Measurements from ENCODE around the gene FIBCD1. TPM values are rescaled to one million over a fixed set of nuclear protein-coding genes. Genes with fewer than 3 reads are reported as not detected.

Gene FIBCD1
- total RNA-seq, 1 donor from 2014 or later, result not detected

- H3K27ac Mint-ChIP-seq, result no peak overlapping the region
- intact Hi-C loops (cut with micrococcal nuclease), result no loop called here
- no peak for DNase-seq (ENCODE audit: low spot score)
- H3K36me3 Mint-ChIP-seq (ENCODE audit: low read depth), result no peaks in the 10 kb centered on the region
- H3K9me3 Mint-ChIP-seq, result no peaks in the 10 kb centered on the region
- H3K27me3 Mint-ChIP-seq (ENCODE audit: low read depth), result peaks cover 10% of the 10 kb centered on the region
- H3K4me3 Mint-ChIP-seq (ENCODE audit: low read depth), result no peak overlapping the region
- H3K4me1 Mint-ChIP-seq (ENCODE audit: low read depth), result no peaks in the 10 kb centered on the region
Observed at GRCh38 chr9:130927338-130927737, 11.7 kb downstream of the FIBCD1 start.

GRCh38 chr9:130925050-130925678, 13.9 kb downstream of the FIBCD1 start:
- H3K9me3 Mint-ChIP-seq, result no peaks in the 10 kb centered on the region
- no peak for DNase-seq (ENCODE audit: low spot score)
- intact Hi-C loops (cut with micrococcal nuclease), result no loop called here

GRCh38 chr9:130924448-130924788, 14.6 kb downstream of the FIBCD1 start:
- H3K27ac Mint-ChIP-seq, result no peak overlapping the region
- intact Hi-C loops (cut with micrococcal nuclease), result no loop called here
- no peak overlapping the region for H3K4me3 Mint-ChIP-seq (ENCODE audit: low read depth)
- peaks cover 4% of the 10 kb centered on the region for H3K27me3 Mint-ChIP-seq (ENCODE audit: low read depth)
- H3K36me3 Mint-ChIP-seq (ENCODE audit: low read depth), result no peaks in the 10 kb centered on the region
- H3K4me1 Mint-ChIP-seq (ENCODE audit: low read depth), result no peaks in the 10 kb centered on the region
- DNase-seq (ENCODE audit: low spot score), result no peak
- no peaks in the 10 kb centered on the region for H3K9me3 Mint-ChIP-seq

More at GRCh38 chr9:130925050-130925678, 13.9 kb downstream of the FIBCD1 start:
- Mint-ChIP-seq H3K27ac (no peak overlapping the region), H3K27me3 (ENCODE audit: low read depth) (peaks cover 4% of the 10 kb centered on the region), H3K4me3 (ENCODE audit: low read depth) (no peak overlapping the region), H3K4me1 (ENCODE audit: low read depth) (no peaks in the 10 kb centered on the region), H3K36me3 (ENCODE audit: low read depth) (no peaks in the 10 kb centered on the region)

- Mint-ChIP-seq H3K9me3 (no peaks in the 10 kb centered on the region), H3K27ac (no peak overlapping the region), H3K27me3 (ENCODE audit: low read depth) (peaks cover 4% of the 10 kb centered on the region), H3K36me3 (ENCODE audit: low read depth) (no peaks in the 10 kb centered on the region), H3K4me3 (ENCODE audit: low read depth) (no peak overlapping the region), H3K4me1 (ENCODE audit: low read depth) (no peaks in the 10 kb centered on the region)
- intact Hi-C loops (cut with micrococcal nuclease), result no loop called here
- no peak for DNase-seq (ENCODE audit: low spot score)
Observed at GRCh38 chr9:130923611-130924447, 15.2 kb downstream of the FIBCD1 start.

GRCh38 chr9:130922893-130923610, 16.0 kb downstream of the FIBCD1 start:
- Mint-ChIP-seq H3K9me3 (no peaks in the 10 kb centered on the region), H3K36me3 (ENCODE audit: low read depth) (no peaks in the 10 kb centered on the region), H3K4me1 (ENCODE audit: low read depth) (no peaks in the 10 kb centered on the region), H3K27ac (no peak overlapping the region), H3K27me3 (ENCODE audit: low read depth) (peaks cover 4% of the 10 kb centered on the region), H3K4me3 (ENCODE audit: low read depth) (no peak overlapping the region)
- intact Hi-C loops (cut with micrococcal nuclease), result no loop called here
- DNase-seq (ENCODE audit: low spot score), result no peak

- intact Hi-C loops (cut with micrococcal nuclease), result no loop called here
- H3K27me3 Mint-ChIP-seq (ENCODE audit: low read depth), result peaks cover 4% of the 10 kb centered on the region
- H3K36me3 Mint-ChIP-seq (ENCODE audit: low read depth), result no peaks in the 10 kb centered on the region
- H3K27ac Mint-ChIP-seq, result no peak overlapping the region
- H3K9me3 Mint-ChIP-seq, result no peaks in the 10 kb centered on the region
- no peak overlapping the region for H3K4me3 Mint-ChIP-seq (ENCODE audit: low read depth)
- no peaks in the 10 kb centered on the region for H3K4me1 Mint-ChIP-seq (ENCODE audit: low read depth)
- DNase-seq (ENCODE audit: low spot score), result no peak
Observed at GRCh38 chr9:130921989-130922892, 16.8 kb downstream of the FIBCD1 start.

- no peak for DNase-seq (ENCODE audit: low spot score)
- Mint-ChIP-seq H3K4me3 (ENCODE audit: low read depth) (no peak overlapping the region), H3K27ac (no peak overlapping the region), H3K36me3 (ENCODE audit: low read depth) (no peaks in the 10 kb centered on the region), H3K27me3 (ENCODE audit: low read depth) (peaks cover 4% of the 10 kb centered on the region), H3K9me3 (no peaks in the 10 kb centered on the region), H3K4me1 (ENCODE audit: low read depth) (no peaks in the 10 kb centered on the region)
- intact Hi-C loops (cut with micrococcal nuclease), result no loop called here
Observed at GRCh38 chr9:130921300-130921988, 17.6 kb downstream of the FIBCD1 start.

- Mint-ChIP-seq H3K9me3 (no peaks in the 10 kb centered on the region), H3K4me1 (ENCODE audit: low read depth) (no peaks in the 10 kb centered on the region), H3K27ac (no peak overlapping the region), H3K4me3 (ENCODE audit: low read depth) (no peak overlapping the region), H3K27me3 (ENCODE audit: low read depth) (peaks cover 1% of the 10 kb centered on the region), H3K36me3 (ENCODE audit: low read depth) (no peaks in the 10 kb centered on the region)
- no peak for DNase-seq (ENCODE audit: low spot score)
- intact Hi-C loops (cut with micrococcal nuclease), result no loop called here
Observed at GRCh38 chr9:130920762-130921299, 18.2 kb downstream of the FIBCD1 start.

- Mint-ChIP-seq H3K27ac (no peak overlapping the region), H3K9me3 (no peaks in the 10 kb centered on the region), H3K4me1 (ENCODE audit: low read depth) (no peaks in the 10 kb centered on the region), H3K36me3 (ENCODE audit: low read depth) (no peaks in the 10 kb centered on the region), H3K4me3 (ENCODE audit: low read depth) (no peak overlapping the region), H3K27me3 (ENCODE audit: low read depth) (no peaks in the 10 kb centered on the region)
- intact Hi-C loops (cut with micrococcal nuclease), result no loop called here
- DNase-seq (ENCODE audit: low spot score), result no peak
Observed at GRCh38 chr9:130920233-130920632, 18.8 kb downstream of the FIBCD1 start.

GRCh38 chr9:130919559-130920145, 19.4 kb downstream of the FIBCD1 start:
- Mint-ChIP-seq H3K4me3 (ENCODE audit: low read depth) (no peak overlapping the region), H3K4me1 (ENCODE audit: low read depth) (no peaks in the 10 kb centered on the region), H3K27me3 (ENCODE audit: low read depth) (no peaks in the 10 kb centered on the region), H3K27ac (no peak overlapping the region), H3K9me3 (no peaks in the 10 kb centered on the region), H3K36me3 (ENCODE audit: low read depth) (no peaks in the 10 kb centered on the region)
- DNase-seq (ENCODE audit: low spot score), result no peak
- intact Hi-C loops (cut with micrococcal nuclease), result no loop called here

GRCh38 chr9:130918826-130919558, 20.1 kb downstream of the FIBCD1 start:
- intact Hi-C loops (cut with micrococcal nuclease), result no loop called here
- Mint-ChIP-seq H3K36me3 (ENCODE audit: low read depth) (no peaks in the 10 kb centered on the region), H3K4me3 (ENCODE audit: low read depth) (no peak overlapping the region), H3K9me3 (no peaks in the 10 kb centered on the region), H3K4me1 (ENCODE audit: low read depth) (no peaks in the 10 kb centered on the region), H3K27me3 (ENCODE audit: low read depth) (no peaks in the 10 kb centered on the region), H3K27ac (no peak overlapping the region)
- no peak for DNase-seq (ENCODE audit: low spot score)

Measured in activated T-helper 2 cell treated with anti-CD3 and anti-CD28 coated beads, Interferon-gamma antibody, Interleukin-2, Interleukin-4, amounts not matched to agents 10 μg/mL and 5 μg/mL and 100 μg/mL, durations not matched to agents 14 hours and 24 hours and 36 hours (primary cell).